Measurements from ENCODE around the gene PTPN4.

- TF ChIP-seq CTCF (conservative IDR thresholded peaks at IDR 0.05) = no peak
- TF ChIP-seq ZFX (IDR thresholded peaks at IDR 0.05) = no peak
These were observed 756 bp upstream of the PTPN4 start for GRCh38 chr2:119758881-119759450.
